ENCODE results near the gene MOB2. TPM values are rescaled to one million over a fixed set of nuclear protein-coding genes. Genes with fewer than 3 reads are reported as not detected.

The MOB2 gene
- total and polyA plus RNA-seq, 2 of the 13 experiments (the other 11 are each of a cell fraction or from before 2014, with no cell fraction given): 21.8 to 27.7 TPM

DNA sequence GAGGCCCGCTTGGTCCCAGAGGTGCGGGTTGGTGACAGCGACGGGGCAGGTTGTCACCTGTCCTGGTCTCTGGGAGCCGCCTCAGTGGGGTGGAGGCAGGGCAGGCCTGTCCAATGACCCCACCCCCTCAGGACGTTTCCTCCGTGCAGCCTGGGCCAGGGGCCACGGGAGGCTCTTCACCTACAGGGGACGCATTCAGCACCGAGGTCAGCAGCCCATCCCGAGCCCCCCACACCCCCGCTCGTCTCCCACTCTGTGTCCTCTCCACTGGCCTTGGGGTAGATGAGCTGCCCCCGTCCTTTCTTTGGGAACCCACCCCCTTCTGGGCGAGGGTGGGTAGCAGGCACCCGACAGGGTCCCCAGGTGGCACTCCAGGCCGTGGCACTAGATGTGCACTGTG, 61.1 kb downstream of the MOB2 start (continued):
- TF ChIP-seq ZNF646 (CRISPR knock-in tag; IDR thresholded peaks at IDR 0.05) (no peak), ZBTB40 (IDR thresholded peaks at IDR 0.05) (no peak), ZBTB40 (CRISPR knock-in tag; IDR thresholded peaks at IDR 0.05) (no peak), ZSCAN12 (CRISPR knock-in tag; IDR thresholded peaks at IDR 0.05) (no peak), NCOR1 (IDR thresholded peaks at IDR 0.05; ENCODE audit: borderline replicate concordance, low read length) (no peak), GMEB2 (CRISPR knock-in tag; IDR thresholded peaks at IDR 0.05; ENCODE audit: low read depth) (no peak), SAP130 (CRISPR knock-in tag; IDR thresholded peaks at IDR 0.05; ENCODE audit: low read depth) (no peak), ZNF737 (CRISPR knock-in tag; IDR thresholded peaks at IDR 0.05; ENCODE audit: borderline replicate concordance) (no peak), NAIF1 (CRISPR knock-in tag; IDR thresholded peaks at IDR 0.05; ENCODE audit: borderline replicate concordance) (no peak), NR2F6 (IDR thresholded peaks at IDR 0.05) (no peak), NR2F6 (CRISPR knock-in tag; IDR thresholded peaks at IDR 0.05) (no peak), ZNF274 (CRISPR knock-in tag; IDR thresholded peaks at IDR 0.05) (no peak)
